ENCODE measurements around the gene DNAI1. TPM values are rescaled to one million over a fixed set of nuclear protein-coding genes. Genes with fewer than 3 reads are reported as not detected.

Gene DNAI1
- polyA plus RNA-seq, 3 donors = 0.10 to 0.26 TPM; not detected in 1

DNA sequence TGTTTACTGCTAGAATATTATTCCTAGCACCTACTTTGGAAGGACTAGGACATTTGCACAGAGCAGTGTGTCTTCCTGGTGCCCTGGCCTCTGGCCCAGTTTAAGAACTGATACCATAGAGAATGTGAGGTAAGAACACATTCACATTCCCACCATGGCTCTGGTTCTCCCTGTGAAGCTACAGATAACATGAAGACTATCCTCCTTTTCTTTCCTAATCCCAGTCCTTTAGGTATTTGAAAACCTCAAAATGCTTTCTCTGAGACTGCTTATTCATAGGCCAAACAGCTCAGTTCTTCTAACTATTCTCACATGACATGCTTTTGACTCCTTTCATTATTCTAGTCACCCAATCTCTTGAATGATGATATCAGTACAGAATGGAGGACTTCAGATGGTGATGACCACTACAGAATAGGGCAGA lies 12.1 kb upstream of the DNAI1 start:
- H3K27ac ChIP-seq (ENCODE audit: low read depth, low read length) = no peak overlapping the region

DNA sequence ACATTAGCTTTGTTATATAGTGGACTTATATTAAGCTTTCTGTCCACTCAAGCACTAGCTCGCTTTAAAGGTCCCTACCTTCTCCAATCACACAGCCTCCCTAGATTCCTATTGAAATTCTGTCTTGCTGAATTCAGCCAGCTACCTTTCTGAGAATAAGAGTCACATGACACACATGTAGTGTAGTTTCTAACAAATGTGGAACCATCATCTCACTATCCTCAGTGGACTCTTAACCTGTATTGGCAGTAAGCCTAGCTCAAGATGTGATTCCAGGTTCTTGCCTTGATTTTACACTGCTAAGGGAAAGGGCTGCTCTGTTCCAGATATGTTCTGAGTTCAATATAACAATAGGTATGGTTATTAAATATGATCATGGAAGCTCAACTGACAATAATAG lies 11.7 kb upstream of the DNAI1 start:
- WGBS, 3 donors = 97 to 100% (median 97%) methylated on average over 1 of the region's 1 CpG
- no peak overlapping the region for H3K27ac ChIP-seq (ENCODE audit: low read depth, low read length)

GRCh38 chr9:34450644-34451043 lies 8.0 kb upstream of the DNAI1 start:
- 76 to 85% (median 83%) methylated on average over 10 of the region's 10 CpGs for WGBS, 3 donors
- no peak overlapping the region for H3K27ac ChIP-seq (ENCODE audit: low read depth, low read length)

DNA sequence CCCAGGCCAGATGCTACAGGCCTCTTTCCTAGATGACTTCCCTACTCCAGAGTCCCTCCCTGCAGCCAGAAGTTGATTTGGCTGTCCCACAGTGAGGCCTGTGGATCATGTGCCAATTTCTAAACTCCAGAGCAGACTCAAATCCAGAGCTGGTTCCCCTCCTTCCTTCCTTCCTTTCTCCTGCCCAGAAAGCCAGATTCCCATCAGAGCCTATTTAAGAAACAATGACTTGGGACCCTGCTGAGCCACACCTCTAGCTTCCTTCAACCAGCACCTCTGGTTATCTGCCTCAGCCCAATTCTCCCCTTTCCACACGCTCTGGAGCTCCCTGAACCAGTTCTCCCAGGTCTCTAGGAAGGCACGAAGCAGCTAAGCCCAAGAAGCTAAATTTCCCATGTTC lies 7.5 kb upstream of the DNAI1 start:
- WGBS, 3 donors = 63 to 78% (median 68%) methylated on average over 2 of the region's 2 CpGs
- H3K27ac ChIP-seq (ENCODE audit: low read depth, low read length) = no peak overlapping the region

- no peak overlapping the region for H3K27ac ChIP-seq (ENCODE audit: low read depth, low read length)
- 62 to 76% (median 64%) methylated on average over 3 of the region's 3 CpGs for WGBS, 3 donors
These were observed 7.1 kb upstream of the DNAI1 start for GRCh38 chr9:34451545-34451944.

GRCh38 chr9:34452568-34452967 lies 6.0 kb upstream of the DNAI1 start:
- H3K27ac ChIP-seq (ENCODE audit: low read depth, low read length) = no peak overlapping the region
- 77 to 78% (median 78%) methylated on average over 2 of the region's 2 CpGs for WGBS, 3 donors

GRCh38 chr9:34454571-34455065 lies 4.0 kb upstream of the DNAI1 start:
- 61 to 92% (median 74%) methylated on average over 3 of the region's 3 CpGs for WGBS, 3 donors
- no peak overlapping the region for H3K27ac ChIP-seq (ENCODE audit: low read depth, low read length)

- H3K27ac ChIP-seq (ENCODE audit: low read depth, low read length) = no peak overlapping the region
- WGBS, 3 donors = 47 to 100% (median 61%) methylated on average over 1 of the region's 1 CpG
These were observed 2.5 kb upstream of the DNAI1 start for GRCh38 chr9:34456151-34456550.

GRCh38 chr9:34456746-34457145 lies 1.9 kb upstream of the DNAI1 start:
- 56 to 71% (median 61%) methylated on average over 4 of the region's 4 CpGs for WGBS, 3 donors
- no peak overlapping the region for H3K27ac ChIP-seq (ENCODE audit: low read depth, low read length)

GRCh38 chr9:34457266-34458012 lies 1.2 kb upstream of the DNAI1 start:
- WGBS, 3 donors = 9 to 16% (median 14%) methylated on average over 47 to 48 of the region's 48 CpGs
- H3K27ac ChIP-seq (ENCODE audit: low read depth, low read length) = no peak overlapping the region

DNA sequence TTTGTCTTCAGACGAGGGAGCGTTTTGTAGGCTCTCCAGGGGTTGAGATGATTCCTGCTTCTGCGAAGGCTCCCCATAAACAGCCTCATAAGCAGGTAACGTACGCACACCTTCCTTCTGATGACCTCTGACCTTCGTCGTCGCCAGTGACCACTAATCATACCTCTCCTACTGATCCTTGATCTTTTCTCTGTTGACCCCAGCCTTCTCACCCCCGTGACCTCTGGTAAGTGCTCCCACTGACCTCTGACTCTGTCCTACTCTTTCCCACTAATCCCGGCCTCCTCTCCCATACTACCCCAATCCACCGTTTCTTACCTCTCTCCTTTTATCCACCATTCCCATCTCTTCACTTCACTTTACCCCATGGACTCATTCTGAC lies 345 bp downstream of the DNAI1 start:
- WGBS, 3 donors = 16 to 19% (median 19%) methylated on average over 11 of the region's 11 CpGs
- H3K27ac ChIP-seq (ENCODE audit: low read depth, low read length) = no peak overlapping the region

GRCh38 chr9:34459356-34459755 lies 751 bp downstream of the DNAI1 start:
- 83 to 87% (median 85%) methylated on average over 14 of the region's 14 CpGs for WGBS, 3 donors
- no peak overlapping the region for H3K27ac ChIP-seq (ENCODE audit: low read depth, low read length)

- H3K27ac ChIP-seq (ENCODE audit: low read depth, low read length) = no peak overlapping the region
- WGBS, 3 donors = 29 to 45% (median 33%) methylated on average over 3 of the region's 3 CpGs
These were observed 1.3 kb downstream of the DNAI1 start for GRCh38 chr9:34459941-34460340.

GRCh38 chr9:34463098-34463900 lies 4.7 kb downstream of the DNAI1 start:
- WGBS, 3 donors = 49 to 58% (median 57%) methylated on average over 5 of the region's 5 CpGs
- H3K27ac ChIP-seq (ENCODE audit: low read depth, low read length) = no peak overlapping the region

GRCh38 chr9:34463901-34464232 lies 5.3 kb downstream of the DNAI1 start:
- H3K27ac ChIP-seq (ENCODE audit: low read depth, low read length) = no peak overlapping the region
- WGBS, 3 donors = 73 to 80% (median 77%) methylated on average over 2 of the region's 2 CpGs

- no peak overlapping the region for H3K27ac ChIP-seq (ENCODE audit: low read depth, low read length)
- 63 to 78% (median 73%) methylated on average over 2 of the region's 2 CpGs for WGBS, 3 donors
These were observed 6.0 kb downstream of the DNAI1 start for GRCh38 chr9:34464571-34464970.

DNA sequence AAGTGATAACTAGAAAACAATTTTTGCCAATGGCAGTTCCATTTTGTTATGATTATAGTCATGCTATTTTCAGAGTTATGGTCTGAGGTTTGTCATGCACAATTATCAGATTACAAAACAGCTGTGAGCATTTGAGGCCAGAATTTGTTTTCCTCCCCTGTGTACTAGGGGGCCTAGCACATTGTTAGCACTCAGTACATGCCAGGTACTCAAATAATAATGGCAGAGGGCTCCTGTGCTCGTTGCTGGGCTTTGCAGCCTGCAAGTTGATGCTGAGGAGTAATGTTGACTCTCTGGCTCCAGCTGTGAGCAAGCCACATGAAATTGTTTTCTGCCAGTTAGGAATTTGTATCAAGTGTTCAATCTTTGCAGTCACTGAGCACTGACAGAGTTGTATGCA lies 6.9 kb downstream of the DNAI1 start:
- 21 to 44% (median 26%) methylated on average over 1 of the region's 1 CpG for WGBS, 3 donors

GRCh38 chr9:34475097-34475496 lies 16.5 kb downstream of the DNAI1 start:
- H3K27ac ChIP-seq (ENCODE audit: low read depth, low read length) = no peak overlapping the region
- 35 to 43% (median 42%) methylated on average over 3 of the region's 3 CpGs for WGBS, 3 donors

More for the DNA sequence above, 6.9 kb downstream of the DNAI1 start:
- no peak overlapping the region for H3K27ac ChIP-seq (ENCODE audit: low read depth, low read length)

- WGBS, 3 donors = 65 to 82% (median 74%) methylated on average over 1 of the region's 1 CpG
- H3K27ac ChIP-seq (ENCODE audit: low read depth, low read length) = no peak overlapping the region
These were observed 18.9 kb downstream of the DNAI1 start for GRCh38 chr9:34477541-34477940.

DNA sequence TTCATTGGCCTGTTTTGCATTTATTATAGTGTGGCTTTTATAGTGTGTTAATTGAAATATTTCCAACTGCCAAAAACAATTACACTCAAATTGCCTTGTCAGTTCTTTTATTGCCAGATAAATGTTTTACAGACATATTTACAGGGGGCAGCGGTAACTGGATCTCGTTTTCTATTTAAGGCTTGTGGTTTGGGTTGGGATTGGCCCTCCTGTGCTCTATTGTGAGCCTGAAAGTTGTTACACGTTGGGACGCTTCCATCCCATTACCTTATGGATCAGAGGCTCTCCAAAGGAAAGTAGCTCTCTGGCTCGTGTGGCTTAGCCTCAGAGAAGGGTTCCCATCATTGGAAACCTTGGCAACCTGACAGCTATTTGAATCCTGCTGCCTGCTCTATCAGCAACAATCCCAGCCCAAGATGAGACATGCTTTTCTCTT lies 20.8 kb downstream of the DNAI1 start:
- H3K27ac ChIP-seq (ENCODE audit: low read depth, low read length) = no peak overlapping the region
- 52 to 66% (median 62%) methylated on average over 5 of the region's 5 CpGs for WGBS, 3 donors
